Stromal cell of bone marrow (primary cell): Measurements from ENCODE around the gene PRKCE.
A peak's percentile ranks its signal among the peaks of the same experiment; 100 is the strongest.

Source experiments
- DNase-seq: peaks from one replicate; pipeline ENCODE4 v3.0.0-alpha.2; 2012; ENCODE audit warnings: low read depth

The PRKCE gene

DNA sequence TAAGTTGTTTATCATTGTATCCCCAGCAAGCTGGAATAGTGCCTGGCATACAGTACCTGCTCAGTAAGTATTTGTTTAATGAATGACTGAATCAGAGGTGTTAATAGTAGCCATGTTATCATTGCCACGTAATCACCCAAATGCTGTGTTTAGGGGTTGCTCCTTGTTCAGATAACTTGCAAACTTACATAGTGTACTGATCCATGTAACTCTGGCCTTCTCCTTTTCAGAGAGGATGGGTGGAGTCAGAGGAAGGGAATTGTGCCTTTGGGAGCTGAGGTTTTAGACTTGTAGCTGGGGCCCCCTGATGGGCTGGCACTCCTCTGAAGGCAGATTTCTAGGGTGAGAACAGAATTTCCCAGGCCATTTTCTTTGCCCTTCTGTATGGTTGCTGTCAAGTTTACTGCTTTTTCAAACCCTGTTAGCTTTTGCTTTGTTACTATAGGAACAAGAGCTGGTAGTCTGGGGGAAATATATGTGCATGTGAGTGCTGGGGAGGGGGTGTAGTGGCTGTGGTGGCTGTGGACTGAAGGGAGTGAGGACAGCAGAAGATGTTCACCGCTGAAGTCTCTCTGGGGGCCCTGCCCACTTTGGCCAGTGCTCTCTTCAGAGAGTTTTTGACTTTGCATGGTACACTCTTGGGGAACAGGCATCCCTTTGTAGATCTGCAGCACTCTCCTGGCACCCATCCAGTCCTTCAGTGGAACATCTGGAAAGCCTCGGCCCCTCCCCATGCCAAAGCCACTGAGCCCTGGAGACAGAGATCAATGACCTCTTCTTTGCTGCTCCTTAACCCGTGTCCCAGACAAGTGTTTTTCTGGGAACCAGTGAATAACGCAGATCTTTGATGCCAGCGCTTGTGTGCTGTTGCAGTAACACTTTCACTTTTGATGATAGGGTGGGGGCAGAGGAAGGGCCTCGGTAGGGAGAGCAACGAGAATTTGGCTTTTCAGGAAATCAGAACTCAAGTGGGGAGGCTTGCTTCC is 209.0 kb downstream of the PRKCE start:
- DNase-seq, result no peak

DNA sequence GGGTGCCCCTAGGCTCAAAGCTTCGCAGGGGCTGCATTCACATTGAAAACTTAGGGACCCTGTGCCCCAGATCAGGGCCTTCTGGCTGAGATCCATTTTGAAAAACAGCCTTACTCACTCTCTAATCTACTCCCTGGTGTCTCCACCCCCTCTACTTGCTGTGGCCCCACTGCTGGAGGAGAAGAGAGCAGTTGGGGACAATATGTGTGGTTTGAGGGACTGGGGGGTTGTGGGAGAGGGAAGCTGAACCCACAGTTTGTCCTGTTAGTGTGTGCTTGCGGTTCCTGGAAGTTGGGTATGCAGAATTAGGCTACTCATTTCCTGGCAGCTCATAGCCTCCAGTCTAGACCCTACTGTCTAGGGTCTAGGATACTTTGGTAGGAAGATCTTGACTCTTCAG is 211.4 kb downstream of the PRKCE start:
- no peak for DNase-seq

DNA sequence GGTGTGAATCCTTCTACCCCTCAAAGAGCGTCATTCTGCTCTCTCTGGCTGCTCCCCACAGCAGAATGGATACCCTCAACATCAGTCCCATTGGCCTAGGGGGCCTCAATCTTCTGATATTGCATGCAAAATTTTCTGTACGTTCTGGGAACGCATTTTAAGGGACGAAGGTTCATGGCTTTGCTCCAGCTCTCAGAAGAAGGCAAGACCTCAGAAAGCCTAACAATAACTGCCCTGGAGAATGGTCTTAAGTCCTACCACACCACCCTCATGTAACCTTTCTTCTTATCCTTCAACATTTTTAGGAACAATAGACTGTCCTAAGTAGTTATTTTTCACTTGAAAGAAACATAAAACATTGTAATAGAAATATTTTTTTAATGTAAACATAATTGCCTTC is 212.6 kb downstream of the PRKCE start:
- DNase-seq, result no peak

DNA sequence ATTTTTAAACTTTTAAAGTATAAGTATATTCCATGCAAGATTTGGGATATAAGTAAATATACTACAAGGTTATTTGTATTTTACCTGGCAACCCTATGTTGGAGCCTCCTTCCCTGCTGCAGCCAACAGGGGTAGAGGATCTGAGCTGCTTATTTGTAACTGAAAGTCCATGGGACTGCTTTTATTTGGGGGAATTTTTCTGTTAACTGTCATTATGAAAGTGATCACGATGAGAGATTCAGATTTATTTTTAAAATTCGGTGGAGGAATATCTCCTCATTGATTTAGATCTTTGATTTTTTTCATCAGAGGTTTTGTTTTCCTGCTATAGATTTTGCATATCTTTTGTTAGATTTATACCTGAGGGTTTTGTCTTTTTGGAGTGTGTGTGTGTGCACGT is 215.9 kb downstream of the PRKCE start:
- DNase-seq, result no peak

DNA sequence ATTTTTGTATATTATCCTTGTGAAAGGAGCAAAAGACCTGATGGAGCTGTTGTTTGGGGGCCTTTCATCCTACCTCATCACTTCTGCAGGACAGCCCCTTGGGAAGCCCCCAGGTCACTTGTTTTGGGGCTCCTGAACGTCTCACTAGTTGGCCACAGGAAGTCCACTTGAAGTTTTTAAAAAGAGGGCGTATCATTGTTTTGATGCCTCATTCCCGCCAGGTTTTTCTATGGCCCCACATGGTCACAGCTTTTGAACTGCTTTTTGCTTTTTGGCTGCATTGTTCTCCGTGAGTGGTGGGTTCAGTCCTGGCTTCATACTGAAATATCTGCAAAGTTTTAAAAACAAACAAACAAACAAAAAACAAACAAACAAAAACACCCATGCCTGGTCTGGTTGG is 216.3 kb downstream of the PRKCE start:
- DNase-seq, result no peak

DNA sequence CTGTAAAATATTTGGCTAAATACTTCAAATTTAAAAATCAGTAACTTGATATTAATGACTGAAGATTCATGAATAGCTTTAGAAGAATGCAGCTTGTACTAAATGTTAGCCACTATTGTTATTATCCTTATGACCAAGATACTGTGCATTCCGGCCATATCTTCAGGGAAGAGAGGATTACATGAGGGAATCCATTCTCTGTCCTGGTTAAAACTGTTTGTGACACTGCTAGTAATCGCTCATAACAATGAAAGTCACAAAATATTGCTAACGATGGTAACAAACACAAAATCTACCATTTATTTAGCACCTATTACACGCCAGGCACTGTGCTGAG is 217.7 kb downstream of the PRKCE start:
- DNase-seq, result no peak

DNA sequence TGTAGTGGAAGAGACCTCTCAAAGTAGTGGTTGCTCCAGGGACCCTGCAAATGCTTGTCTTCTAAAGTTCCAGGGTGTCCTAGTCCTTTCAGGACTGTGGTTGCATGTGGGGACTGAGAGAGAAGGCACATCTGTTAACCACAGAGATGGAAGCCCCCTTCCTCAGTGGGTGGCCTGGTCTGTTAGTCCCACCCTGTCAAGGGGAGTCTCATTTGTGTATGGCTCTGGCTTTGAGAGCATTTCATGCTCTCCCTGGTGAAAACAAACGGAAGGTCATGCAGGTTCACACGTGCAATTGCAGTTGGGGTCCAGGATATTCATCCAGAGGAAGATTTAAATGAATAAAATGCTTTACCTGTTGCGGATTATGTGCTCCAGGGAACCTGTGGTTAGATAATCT is 219.6 kb downstream of the PRKCE start:
- DNase-seq, result no peak

DNA sequence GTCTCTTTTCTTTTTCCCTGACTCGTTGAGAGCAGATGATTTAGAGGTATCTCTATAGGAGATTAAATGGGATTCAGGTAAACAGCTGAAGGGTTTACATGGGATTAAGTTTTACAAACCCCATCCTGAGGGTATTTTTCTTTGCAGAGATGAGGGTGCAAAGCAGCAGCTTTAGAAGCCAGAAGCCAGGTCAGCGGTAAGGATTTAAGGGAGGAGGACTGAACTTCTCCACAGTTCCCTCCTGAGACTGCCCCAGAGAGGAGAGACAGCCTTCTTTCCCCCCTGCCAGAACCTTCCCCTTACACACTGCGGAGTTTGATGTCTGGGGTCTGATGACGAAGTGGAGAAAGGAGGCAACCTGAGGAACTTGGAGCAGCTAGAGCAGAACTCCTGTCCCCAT is 220.1 kb downstream of the PRKCE start:
- no peak for DNase-seq

DNA sequence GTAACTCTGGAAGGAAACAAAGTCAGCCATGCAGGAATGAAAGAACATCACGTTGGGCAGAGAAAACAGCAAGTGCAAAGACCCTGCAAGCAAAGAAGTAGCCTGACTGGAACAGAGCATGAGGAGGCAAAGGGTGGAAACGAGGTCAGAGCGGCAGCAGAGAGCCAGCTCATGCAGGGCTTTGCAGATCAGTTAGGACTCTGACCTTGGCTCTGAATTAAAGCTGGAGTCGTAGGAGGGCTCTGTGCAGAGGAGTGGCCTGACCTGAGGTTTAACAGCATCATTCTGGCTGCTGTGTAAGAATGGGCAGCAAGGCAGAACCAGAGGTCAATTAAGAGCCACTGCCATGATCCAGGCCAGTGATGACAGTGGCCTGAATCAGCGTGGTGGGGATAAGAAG is 220.7 kb downstream of the PRKCE start:
- DNase-seq, result no peak

DNA sequence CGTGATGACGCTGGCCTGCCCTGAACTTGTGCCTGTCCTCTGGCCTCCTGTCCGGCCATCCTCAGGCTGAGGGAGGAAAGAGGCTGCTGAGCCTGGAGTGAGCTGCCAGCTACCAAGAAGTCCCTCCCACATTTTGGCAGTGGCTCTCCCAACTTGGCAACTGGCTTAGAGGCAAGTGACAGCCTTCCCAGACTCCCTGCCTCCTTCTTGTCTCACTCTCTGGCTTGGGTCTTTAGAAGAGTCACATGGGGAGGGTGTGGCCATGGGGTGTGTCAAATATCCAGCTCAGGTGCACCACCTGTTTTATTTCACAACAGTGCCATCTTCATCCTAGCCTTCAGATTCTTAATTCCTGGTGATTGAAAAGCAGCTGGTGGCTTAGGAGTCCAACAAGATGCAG is 222.9 kb downstream of the PRKCE start:
- DNase-seq, result no peak

DNA sequence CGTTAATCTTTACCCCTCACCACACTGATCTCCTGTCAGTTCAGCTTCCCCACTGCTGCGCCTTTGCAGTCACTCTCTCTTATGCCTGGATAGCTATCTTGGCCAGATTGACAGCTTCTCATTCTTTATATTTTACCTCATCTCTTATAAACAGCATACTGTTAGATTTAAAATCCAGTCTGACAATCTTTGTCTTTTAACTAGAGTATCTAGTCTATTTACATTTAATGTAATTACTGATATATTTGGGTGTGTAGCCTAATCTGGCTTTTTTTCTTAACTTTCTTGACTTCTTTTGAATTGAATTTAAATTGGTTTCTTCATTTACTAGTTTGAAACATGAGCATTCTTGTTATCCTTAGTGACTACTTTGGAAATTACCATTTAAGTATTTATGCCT is 225.1 kb downstream of the PRKCE start:
- no peak for DNase-seq

DNA sequence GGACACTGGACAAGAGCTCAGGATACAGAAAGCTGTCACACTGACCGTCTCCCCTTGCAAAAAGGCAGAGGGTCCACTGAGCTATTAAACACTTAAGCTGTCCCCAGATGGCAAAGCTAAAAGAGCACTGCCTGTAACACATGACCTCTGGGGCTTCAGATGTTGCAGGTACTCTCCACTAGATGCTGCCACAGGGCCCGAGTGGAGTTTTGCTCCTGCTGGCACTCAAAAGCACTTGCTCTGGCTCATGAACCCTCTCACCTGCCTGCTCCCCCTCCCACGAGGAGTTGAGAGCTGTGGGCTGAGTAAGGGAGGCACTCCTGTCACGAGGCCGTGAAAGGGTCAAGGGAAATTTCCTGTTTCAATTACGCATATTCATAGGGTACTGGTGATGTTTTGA is 227.9 kb downstream of the PRKCE start:
- DNase-seq, result no peak

DNA sequence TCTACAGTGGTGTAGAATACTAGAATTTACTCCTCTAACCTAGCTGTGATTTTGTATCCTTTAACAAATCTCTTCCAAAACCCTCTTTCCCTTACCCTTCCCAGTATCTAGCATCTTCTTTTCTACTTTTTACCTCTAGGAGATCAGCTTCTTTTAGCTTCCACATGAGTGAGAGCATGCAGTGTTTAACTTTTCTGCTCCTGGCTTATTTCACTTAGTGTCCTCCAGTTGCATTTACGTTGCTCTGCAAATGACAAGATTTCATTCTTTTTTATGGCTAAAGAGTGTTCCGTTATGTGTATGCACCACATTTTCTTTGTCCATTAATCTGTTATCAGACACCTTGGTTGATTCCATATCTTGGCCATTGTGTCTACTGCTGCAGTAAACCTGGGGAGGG is 228.5 kb downstream of the PRKCE start:
- DNase-seq, result no peak

DNA sequence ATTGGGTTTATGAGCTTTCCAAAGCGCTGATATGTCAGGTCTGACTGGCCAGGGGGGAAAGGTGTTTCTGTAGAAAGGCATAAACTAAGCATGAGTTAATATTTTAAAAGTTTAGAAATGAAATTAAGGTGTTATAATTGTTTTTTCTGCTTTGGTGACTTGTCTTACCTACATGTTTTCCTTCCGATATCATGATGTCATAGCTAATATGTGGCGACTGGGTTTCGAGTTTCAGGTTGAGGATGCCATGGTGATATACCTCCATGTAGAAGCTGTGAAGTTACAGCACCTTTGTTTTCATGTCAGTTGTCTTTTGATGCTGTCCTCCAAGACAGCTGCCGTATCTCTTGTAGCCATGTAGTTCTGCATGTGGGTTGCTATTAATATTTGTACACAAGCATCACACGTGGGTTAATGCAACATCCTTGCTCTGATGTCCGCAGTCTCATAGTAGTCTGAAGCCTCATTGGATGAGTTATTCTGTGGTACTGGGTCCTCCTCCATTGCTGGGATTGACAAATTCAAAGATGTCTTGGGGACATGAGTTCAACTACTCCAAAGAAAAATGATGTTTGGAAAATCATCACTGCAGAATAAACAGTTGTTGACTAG is 230.6 kb downstream of the PRKCE start:
- no peak for DNase-seq

DNA sequence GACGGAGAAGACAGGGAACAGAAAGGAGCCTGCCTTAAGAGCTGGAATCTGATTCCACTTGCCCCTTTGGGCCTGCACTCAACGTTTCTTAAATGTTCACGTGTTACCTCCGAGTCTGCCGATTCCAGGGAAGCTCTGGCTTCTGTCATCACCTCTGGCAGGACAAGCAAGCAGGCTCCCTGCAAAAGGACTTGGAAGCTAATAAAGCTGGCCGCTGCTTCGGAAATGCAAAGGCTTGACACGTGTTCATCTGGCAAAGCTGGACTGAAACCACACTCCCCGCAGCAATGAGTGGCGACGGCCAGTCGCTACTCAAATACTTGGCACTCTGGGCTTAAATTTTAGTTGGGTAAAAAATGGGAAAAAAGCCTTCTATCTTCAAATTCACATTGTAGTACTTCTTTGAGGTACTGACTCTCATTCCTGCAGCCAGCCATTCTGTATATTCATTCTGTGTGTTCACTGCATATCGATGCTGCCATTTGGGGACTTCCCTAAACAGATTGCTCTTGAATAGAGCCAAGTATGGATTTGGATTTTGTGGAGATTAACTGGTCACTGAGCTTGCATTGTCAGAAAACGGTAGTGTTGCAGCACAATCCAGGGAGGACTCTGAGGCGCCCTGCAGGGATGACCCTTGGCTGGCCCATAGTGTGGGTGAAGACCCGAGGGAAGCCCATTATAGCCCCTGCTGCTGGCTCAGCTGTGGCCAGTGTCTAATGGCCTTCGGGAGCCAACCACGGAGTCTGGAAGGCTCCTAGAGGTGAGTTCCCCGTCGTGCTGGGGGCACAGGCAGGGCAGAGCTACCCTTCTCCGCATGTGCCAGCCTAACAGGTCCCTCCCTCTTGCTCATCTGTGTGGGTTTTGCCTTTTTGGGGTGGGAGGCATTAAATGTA is 231.5 kb downstream of the PRKCE start:
- DNase-seq, result no peak

DNA sequence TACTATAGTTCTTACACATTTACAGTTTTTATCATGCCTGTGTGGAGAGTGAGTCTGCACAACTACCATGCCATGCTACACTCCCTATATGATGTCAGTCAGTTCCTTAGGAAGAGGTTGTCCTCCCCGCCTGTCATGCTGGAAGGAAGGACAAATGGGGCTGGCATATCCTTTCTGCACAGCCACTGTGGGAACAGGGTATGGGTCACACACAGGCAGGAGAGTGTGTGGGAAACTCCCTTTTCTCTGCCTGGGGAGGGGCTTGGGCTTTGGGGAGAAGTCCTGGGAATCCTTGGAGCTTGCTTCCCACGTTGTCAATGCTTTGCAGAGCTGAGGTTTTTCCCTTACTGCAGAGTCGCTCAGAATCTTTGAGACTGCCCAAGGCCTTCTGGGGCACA is 232.1 kb downstream of the PRKCE start:
- DNase-seq, result no peak

DNA sequence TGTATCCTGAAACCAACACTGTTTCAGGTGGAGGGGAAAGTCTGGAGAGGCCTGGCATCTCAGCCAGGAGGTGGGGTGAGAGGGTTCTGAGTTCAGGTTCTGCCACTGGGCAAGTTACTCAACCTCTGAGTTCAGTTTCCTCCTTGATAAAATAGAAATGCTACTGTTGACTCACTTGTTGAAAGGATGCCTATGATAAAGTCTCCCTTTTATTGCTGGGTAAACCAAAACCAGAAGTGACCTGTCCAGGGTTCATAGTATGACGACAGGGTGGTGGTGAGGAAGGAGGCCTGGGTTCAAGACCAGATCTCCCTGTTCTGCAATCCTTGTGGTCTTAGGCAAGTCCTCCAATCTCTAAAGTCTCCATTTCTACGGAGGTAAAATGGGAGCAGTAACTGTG is 232.7 kb downstream of the PRKCE start:
- DNase-seq, result no peak

DNA sequence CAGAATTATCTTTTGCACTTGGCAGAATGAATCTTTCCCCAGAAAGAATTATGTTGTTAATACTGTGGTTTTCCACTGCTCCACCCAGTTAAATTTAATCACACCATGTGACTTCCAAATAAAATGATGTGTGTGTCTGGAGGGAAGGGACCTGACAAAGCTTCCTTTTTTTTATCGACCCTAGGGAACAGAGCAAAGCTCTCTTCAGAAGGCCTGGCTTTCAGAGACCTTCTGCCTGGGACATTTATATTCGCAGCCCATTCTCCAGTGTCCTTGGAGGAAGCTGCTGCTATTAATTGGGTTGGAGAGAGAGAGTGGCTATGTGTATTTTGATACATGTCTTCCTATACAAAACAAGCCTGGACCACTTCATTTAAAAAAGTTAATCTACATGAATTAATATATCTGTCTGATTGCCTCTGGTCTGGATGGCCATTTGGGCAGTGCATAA is 233.7 kb downstream of the PRKCE start:
- DNase-seq, result peak; percentile 54

DNA sequence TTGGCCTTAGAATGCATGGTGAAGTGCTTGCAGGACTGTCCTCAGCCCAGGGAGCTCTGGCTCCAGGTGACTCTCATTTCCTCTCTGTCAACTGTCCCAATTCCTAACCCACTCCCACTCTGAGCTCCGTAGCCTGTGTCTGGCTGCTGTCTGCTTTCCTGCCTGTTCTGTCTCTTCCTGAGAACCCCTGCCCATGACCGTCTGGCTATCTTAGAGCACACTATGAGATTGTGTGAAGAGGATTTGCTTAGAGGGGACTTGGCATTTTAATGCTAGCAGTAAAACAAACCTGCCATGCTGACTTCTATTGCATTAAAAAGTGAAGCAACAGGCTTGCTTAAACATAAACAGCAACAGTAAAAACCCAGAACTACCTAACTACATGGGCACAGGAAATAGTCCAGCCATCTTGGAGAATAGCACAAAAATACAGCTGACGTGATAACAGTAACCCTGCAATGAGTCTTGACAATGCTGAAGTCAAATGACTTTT is 234.7 kb downstream of the PRKCE start:
- no peak for DNase-seq

DNA sequence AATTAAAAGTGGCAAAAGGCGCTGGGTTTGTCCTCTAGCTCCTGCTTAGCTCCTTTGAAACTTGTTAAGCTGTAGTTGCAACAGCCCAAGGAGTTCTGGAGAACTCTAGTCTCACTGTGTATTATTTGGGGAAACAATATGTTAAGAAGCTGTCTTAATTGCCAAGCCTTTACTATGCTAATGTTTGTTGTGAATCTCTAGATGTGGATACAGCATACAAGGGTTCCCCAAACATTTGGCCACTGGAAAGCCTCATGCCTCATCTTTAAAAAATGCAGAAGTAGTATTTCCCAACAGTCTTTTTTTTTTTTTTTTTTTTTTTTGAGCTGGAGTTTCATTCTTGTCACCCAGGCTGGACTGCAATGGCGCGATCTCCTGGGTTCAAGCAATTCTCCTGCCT is 236.7 kb downstream of the PRKCE start:
- DNase-seq, result no peak

DNA sequence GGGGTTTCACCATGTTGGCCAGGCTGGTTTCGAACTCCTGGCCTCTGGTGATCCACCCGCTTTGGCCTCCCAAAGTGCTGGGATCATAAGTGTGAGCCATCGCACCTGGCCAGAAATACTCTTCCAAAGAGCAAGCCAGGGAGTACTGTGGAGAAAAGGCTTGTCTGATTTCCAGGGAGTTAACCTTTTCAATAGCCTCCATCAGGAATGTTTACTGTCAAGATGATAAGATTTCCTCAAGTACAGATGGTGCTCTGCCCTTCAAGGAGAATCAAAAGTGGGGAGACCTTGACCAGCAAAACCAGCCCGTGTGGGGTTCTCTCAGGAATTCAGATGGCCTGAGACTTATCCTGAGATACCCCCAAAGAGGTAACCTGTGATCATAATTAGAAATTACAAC is 237.2 kb downstream of the PRKCE start:
- DNase-seq, result no peak

DNA sequence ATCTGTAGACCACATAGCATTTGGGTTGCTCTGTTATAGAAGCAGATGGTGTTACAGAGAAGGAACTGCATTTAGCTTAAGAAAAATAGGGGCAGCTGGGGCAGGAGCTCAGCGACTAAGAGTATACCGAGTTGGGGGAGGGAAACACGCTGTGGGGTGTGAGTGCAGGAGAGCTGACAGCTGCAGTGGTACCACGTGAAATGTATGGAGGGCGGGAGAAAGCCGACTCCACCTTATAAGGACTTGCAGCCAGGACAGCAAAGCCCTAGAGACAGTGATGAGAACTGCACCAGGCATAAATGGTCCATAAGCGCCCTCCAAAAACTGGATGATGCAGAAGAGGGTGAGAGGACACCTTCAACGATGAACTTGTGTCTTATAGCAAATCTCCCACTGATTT is 237.6 kb downstream of the PRKCE start:
- no peak for DNase-seq
